Endodermal cell (in vitro differentiated cells): ENCODE results near the gene CELA3A. TPM values are rescaled to one million over a fixed set of nuclear protein-coding genes. Genes with fewer than 3 reads are reported as not detected.
"Not testable (repeated sequence)": the region's sequence is repeated elsewhere in the genome, so short reads cannot be mapped to it uniquely, and the experiment has no call there.

ENCODE experiments used
- DNase-seq: peaks from one replicate; pipeline ENCODE4 v3.0.0-alpha.2; 2017
- H3K27ac ChIP-seq: 2 replicates; pipeline ENCODE4 v1.5.1; 2013; ENCODE audit warnings: mild to moderate bottlenecking, low read depth, low read length, moderate library complexity
- H3K27me3 ChIP-seq: 2 replicates; pipeline ENCODE4 v1.6.1; 2013; ENCODE audit warnings: mild to moderate bottlenecking, low read length, moderate library complexity; ENCODE audit not compliant: insufficient read depth, control insufficient read depth, poor library complexity, severe bottlenecking
- H3K36me3 ChIP-seq: 2 replicates; pipeline ENCODE4 v1.7.0; 2013; ENCODE audit warnings: mild to moderate bottlenecking, low read length, moderate library complexity; ENCODE audit not compliant: control insufficient read depth, insufficient read depth
- H3K4me1 ChIP-seq: one replicate; pipeline ENCODE4 v1.7.0; 2013; ENCODE audit warnings: low read length; ENCODE audit not compliant: control insufficient read depth, insufficient read depth
- H3K4me3 ChIP-seq: 2 replicates; pipeline ENCODE4 v1.5.1; 2013; ENCODE audit warnings: mild to moderate bottlenecking, low read length, moderate library complexity
- H3K9ac ChIP-seq: 2 replicates; pipeline ENCODE4 v1.6.1; 2013; ENCODE audit warnings: mild to moderate bottlenecking, low read length, moderate library complexity; ENCODE audit not compliant: poor library complexity, severe bottlenecking; ENCODE audit errors: extremely low read depth
- H3K9me3 ChIP-seq: 2 replicates; pipeline ENCODE4 v1.6.1; 2013; ENCODE audit warnings: mild to moderate bottlenecking, low read length, moderate library complexity; ENCODE audit not compliant: control insufficient read depth
- H3K27ac Mint-ChIP-seq: 2 replicates; pipeline ENCODE4 v1.8.0; 2020; ENCODE audit warnings: mixed read lengths
- H3K27me3 Mint-ChIP-seq: 2 replicates; pipeline ENCODE4 v1.8.0; 2021; ENCODE audit warnings: mild to moderate bottlenecking, mixed read lengths; ENCODE audit not compliant: insufficient read depth
- H3K36me3 Mint-ChIP-seq: 2 replicates; pipeline ENCODE4 v1.8.0; 2020; ENCODE audit warnings: low read depth, mixed read lengths
- H3K4me1 Mint-ChIP-seq: 2 replicates; pipeline ENCODE4 v1.8.0; 2020; ENCODE audit warnings: mixed read lengths
- H3K4me3 Mint-ChIP-seq: 2 replicates; pipeline ENCODE4 v1.8.0; 2020; ENCODE audit warnings: mild to moderate bottlenecking, moderate library complexity, mixed read lengths
- H3K9me3 Mint-ChIP-seq: 2 replicates; pipeline ENCODE4 v1.8.0; 2020; ENCODE audit warnings: mild to moderate bottlenecking, mixed read lengths
- WGBS, 2 experiments: methylation state at CpG; one replicate each; pipeline versions ENCODE4 v1.1.5 to v1.1.7; 2013; ENCODE audit warnings: missing lambda C conversion rate in 2 of 2, mixed read lengths in 1 of 2; ENCODE audit not compliant: insufficient coverage in 1 of 2, insufficient read length in 1 of 2; 5-methylcytosine and 5-hydroxymethylcytosine counted together
- total RNA-seq, 2 donors: library from RNA; stranded (reverse); fragmentation: NEBNext Ultra II Directional in 1 of 2; extraction: Animal tissue kit (Norgen Biotek cat#: 25700) in 1 of 2; gene quantifications; 2 replicates in 1 of 2; 3 replicates in 1 of 2; pipeline ENCODE4 v1.2.1, GENCODE V29; 2021
- TF ChIP-seq, protein P1 (sequence below): fragments of 200-600 bp; sonication (generic); conservative IDR thresholded peaks from 2 replicates; pipeline ENCODE4 v1.5.0; 2021; ENCODE audit warnings: antibody characterized with exemption, mild to moderate bottlenecking

The CELA3A gene
- total RNA-seq, 2 donors from 2014 or later = not detected

DNA sequence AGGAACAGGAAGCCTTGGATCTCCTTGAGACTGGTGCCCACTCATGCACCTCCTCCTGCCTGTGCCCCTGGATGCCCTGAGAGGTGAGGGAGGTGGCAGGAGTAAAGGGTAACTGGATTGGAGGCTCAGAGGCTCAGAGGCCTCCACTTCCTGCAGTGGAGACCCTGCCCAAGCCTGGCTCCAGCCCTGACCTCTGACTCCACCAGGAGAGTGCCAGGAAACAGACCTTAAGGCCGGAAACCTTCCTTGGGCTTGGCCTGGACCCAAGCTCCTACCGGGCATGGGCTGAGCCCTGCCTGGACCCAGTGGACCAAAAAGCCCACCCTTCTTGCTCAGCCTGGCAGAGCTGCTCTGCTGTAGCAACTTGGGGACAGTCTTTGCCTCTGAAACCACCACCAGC lies 39.7 kb upstream of the CELA3A start:
- Histone ChIP-seq H3K27me3 (no peaks in the 10 kb centered on the region), H3K4me3 (no peak overlapping the region), H3K4me1 (peaks cover 4% of the 10 kb centered on the region), H3K27ac (no peak overlapping the region), H3K36me3 (no peaks in the 10 kb centered on the region), H3K9me3 (no peaks in the 10 kb centered on the region), H3K9ac (no peak overlapping the region)
- TF ChIP-seq, protein P1, sequence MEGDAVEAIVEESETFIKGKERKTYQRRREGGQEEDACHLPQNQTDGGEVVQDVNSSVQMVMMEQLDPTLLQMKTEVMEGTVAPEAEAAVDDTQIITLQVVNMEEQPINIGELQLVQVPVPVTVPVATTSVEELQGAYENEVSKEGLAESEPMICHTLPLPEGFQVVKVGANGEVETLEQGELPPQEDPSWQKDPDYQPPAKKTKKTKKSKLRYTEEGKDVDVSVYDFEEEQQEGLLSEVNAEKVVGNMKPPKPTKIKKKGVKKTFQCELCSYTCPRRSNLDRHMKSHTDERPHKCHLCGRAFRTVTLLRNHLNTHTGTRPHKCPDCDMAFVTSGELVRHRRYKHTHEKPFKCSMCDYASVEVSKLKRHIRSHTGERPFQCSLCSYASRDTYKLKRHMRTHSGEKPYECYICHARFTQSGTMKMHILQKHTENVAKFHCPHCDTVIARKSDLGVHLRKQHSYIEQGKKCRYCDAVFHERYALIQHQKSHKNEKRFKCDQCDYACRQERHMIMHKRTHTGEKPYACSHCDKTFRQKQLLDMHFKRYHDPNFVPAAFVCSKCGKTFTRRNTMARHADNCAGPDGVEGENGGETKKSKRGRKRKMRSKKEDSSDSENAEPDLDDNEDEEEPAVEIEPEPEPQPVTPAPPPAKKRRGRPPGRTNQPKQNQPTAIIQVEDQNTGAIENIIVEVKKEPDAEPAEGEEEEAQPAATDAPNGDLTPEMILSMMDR = no peak
- H3K9me3 Mint-ChIP-seq = no peaks in the 10 kb centered on the region
- DNase-seq = peak; percentile 36
- no peak overlapping the region for H3K4me3 Mint-ChIP-seq
- peaks cover 1% of the 10 kb centered on the region for H3K27me3 Mint-ChIP-seq
- no peaks in the 10 kb centered on the region for H3K36me3 Mint-ChIP-seq
- H3K4me1 Mint-ChIP-seq = peaks cover 11% of the 10 kb centered on the region
- 89 to 92% methylated on average over 2 of the region's 2 CpGs for WGBS, 2 experiments
- no peak overlapping the region for H3K27ac Mint-ChIP-seq

GRCh38 chr1:21963477-21964217 lies 37.8 kb upstream of the CELA3A start:
- no peaks in the 10 kb centered on the region for H3K4me1 ChIP-seq
- Mint-ChIP-seq H3K27ac (peak overlapping the region; percentile 67), H3K9me3 (no peaks in the 10 kb centered on the region), H3K4me3 (no peak overlapping the region), H3K27me3 (no peaks in the 10 kb centered on the region), H3K4me1 (peaks cover 8% of the 10 kb centered on the region), H3K36me3 (no peaks in the 10 kb centered on the region)
- H3K36me3 ChIP-seq = no peaks in the 10 kb centered on the region
- 25 to 48% methylated on average over 4 to 11 of the region's 11 CpGs for WGBS, 2 experiments
- peak; percentile 98 for DNase-seq
- no peak overlapping the region for H3K4me3 ChIP-seq
- no peaks in the 10 kb centered on the region for H3K27me3 ChIP-seq
- no peaks in the 10 kb centered on the region for H3K9me3 ChIP-seq
- no peak overlapping the region for H3K27ac ChIP-seq
- TF ChIP-seq, protein P1 = peak; percentile 96
- no peak overlapping the region for H3K9ac ChIP-seq

DNA sequence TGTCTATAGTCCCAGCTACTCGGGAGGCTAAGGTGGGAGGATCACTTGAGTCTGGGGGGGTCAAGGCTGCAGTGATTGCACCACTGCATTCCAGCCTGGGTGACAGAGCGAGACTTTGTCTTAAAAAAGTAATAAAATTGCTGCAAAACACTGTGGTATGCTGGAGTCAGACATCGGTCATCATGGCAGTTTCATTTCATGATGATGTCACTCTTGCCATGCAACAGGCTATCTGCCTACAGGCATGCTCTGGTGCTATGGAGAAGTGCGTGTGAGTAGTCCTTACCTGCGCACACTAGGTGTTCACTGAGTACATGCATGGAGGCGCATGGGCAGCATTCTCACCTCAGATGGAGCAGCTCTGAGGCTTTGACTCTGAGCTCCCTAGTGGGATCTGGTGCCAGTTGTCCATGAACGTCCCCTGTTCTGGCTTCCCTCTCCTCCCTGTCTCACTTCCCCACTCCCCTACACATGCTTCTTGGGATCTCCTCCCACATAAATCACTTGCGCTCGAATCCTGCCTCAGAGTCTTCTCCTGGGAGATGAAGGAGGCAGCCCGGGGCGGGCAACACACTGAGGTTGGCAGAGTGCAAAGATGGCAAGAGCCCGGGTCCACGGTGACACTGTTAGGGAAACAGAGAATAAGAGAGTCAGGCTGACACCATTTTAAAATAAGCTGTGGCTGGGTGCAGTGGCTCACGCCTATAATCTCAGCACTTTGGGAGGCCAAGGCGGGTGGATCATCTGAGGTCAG lies 35.0 kb upstream of the CELA3A start:
- no peak overlapping the region for H3K27ac Mint-ChIP-seq
- TF ChIP-seq, protein P1 = no peak
- H3K27ac ChIP-seq = no peak overlapping the region

DNA sequence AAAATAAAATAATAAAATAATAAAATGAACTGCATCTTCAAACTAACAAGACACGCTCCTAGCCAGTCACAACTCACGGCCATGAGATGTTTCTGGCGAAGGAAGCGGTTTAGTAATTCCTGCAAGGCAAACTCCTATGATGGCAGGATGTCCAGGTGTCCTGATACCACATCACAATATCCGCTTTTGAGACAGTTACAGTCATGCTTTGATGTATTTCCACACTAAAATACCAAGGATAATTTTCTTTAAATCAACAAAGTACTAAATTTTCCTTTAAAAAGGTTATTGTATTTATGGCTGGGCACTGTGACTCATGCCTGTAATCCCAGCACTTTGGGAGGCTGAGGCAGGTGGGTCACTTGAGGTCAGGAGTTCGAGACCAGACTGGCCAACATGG lies 34.2 kb upstream of the CELA3A start:
- WGBS, 2 experiments = 96 to 100% methylated on average over 4 to 5 of the region's 6 CpGs
- not testable (repeated sequence) for H3K36me3 Mint-ChIP-seq, H3K4me1 ChIP-seq, H3K36me3 ChIP-seq, H3K9me3 ChIP-seq, H3K27ac ChIP-seq, H3K27me3 ChIP-seq, DNase-seq, H3K9ac ChIP-seq, H3K27ac Mint-ChIP-seq, H3K27me3 Mint-ChIP-seq, H3K4me3 Mint-ChIP-seq, H3K9me3 Mint-ChIP-seq, H3K4me3 ChIP-seq
- peaks cover 16% of the 10 kb centered on the region for H3K4me1 Mint-ChIP-seq

More for the DNA sequence above, 35.0 kb upstream of the CELA3A start:
- no peak for DNase-seq
- Histone ChIP-seq H3K4me3 (no peak overlapping the region), H3K36me3 (no peaks in the 10 kb centered on the region), H3K4me1 (no peaks in the 10 kb centered on the region), H3K27me3 (no peaks in the 10 kb centered on the region), H3K9me3 (no peaks in the 10 kb centered on the region), H3K9ac (no peak overlapping the region)
- no peak overlapping the region for H3K4me3 Mint-ChIP-seq
- H3K4me1 Mint-ChIP-seq = peaks cover 16% of the 10 kb centered on the region
- H3K36me3 Mint-ChIP-seq = no peaks in the 10 kb centered on the region
- no peaks in the 10 kb centered on the region for H3K27me3 Mint-ChIP-seq
- no peaks in the 10 kb centered on the region for H3K9me3 Mint-ChIP-seq
- 94 to 95% methylated on average over 15 of the region's 15 CpGs for WGBS, 2 experiments

DNA sequence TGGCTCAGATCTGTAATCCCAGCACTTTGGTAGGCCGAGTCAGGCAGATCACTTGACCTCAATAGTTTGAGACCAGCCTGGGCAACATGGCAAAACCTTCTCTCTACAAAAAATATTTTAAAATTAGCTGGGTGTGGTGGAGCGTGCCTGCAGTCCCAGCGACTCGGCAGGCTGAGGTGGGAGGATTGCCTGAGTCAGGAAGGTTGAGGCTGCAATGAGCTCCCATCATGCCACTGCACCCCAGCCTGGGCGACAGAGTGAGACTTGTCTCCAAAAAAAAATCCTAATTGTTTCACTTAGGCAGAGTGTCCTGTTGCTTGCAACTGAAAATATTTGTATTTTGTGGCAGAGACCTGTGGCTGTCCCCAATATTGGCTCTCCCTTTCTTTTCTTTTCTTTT lies 32.4 kb upstream of the CELA3A start:
- not testable (repeated sequence) for H3K9ac ChIP-seq, H3K4me3 Mint-ChIP-seq, H3K27ac ChIP-seq, H3K27me3 ChIP-seq, DNase-seq, H3K9me3 Mint-ChIP-seq, H3K36me3 ChIP-seq, H3K27me3 Mint-ChIP-seq, H3K4me3 ChIP-seq, H3K9me3 ChIP-seq, H3K36me3 Mint-ChIP-seq, H3K4me1 ChIP-seq
- WGBS, 2 experiments = 46 to 87% methylated on average over 2 to 5 of the region's 5 CpGs
- Mint-ChIP-seq H3K27ac (peak overlapping the region; percentile 56), H3K4me1 (peaks cover 25% of the 10 kb centered on the region)
